ENCODE measurements around the gene SORD.
"Not testable (repeated sequence)": the region's sequence is repeated elsewhere in the genome, so short reads cannot be mapped to it uniquely, and the experiment has no call there.

- TF ChIP-seq CTCF, EP300, POLR2AphosphoS5 (IDR thresholded peaks at IDR 0.05): not testable (repeated sequence)
Observed at GRCh38 chr15:44977781-44978180, 45.2 kb upstream of the SORD start.
